Measurements from ENCODE around the gene LSAMP.

The LSAMP gene

GRCh38 chr3:116445311-116445841, at the start of gene LSAMP:
LSAMP (minus strand) TSS chr3:116445487.
- H3K27me3 Mint-ChIP-seq = peaks cover 5% of the 10 kb centered on the region
- no peaks in the 10 kb centered on the region for H3K36me3 Mint-ChIP-seq
- no peaks in the 10 kb centered on the region for H3K4me1 Mint-ChIP-seq
- H3K9me3 Mint-ChIP-seq = no peaks in the 10 kb centered on the region
- H3K27ac Mint-ChIP-seq = no peak within 1 kb of the TSS
- H3K4me3 Mint-ChIP-seq = no peak within 1 kb of the TSS

- no peaks in the 10 kb centered on the region for H3K27me3 Mint-ChIP-seq
- no peaks in the 10 kb centered on the region for H3K36me3 Mint-ChIP-seq
- no peaks in the 10 kb centered on the region for H3K4me1 Mint-ChIP-seq
- H3K9me3 Mint-ChIP-seq = peaks cover under 1% of the 10 kb centered on the region
- no peak overlapping the region for H3K4me3 Mint-ChIP-seq
- H3K27ac Mint-ChIP-seq = no peak overlapping the region
Observed at GRCh38 chr3:116492379-116492778, 47.1 kb upstream of the LSAMP start.

- H3K36me3 Mint-ChIP-seq = no peaks in the 10 kb centered on the region
- H3K27me3 Mint-ChIP-seq = no peaks in the 10 kb centered on the region
- no peak overlapping the region for H3K4me3 Mint-ChIP-seq
- H3K9me3 Mint-ChIP-seq = peaks cover 17% of the 10 kb centered on the region
- H3K4me1 Mint-ChIP-seq = no peaks in the 10 kb centered on the region
- no peak overlapping the region for H3K27ac Mint-ChIP-seq
Observed at GRCh38 chr3:116483135-116483534, 37.8 kb upstream of the LSAMP start.

DNA sequence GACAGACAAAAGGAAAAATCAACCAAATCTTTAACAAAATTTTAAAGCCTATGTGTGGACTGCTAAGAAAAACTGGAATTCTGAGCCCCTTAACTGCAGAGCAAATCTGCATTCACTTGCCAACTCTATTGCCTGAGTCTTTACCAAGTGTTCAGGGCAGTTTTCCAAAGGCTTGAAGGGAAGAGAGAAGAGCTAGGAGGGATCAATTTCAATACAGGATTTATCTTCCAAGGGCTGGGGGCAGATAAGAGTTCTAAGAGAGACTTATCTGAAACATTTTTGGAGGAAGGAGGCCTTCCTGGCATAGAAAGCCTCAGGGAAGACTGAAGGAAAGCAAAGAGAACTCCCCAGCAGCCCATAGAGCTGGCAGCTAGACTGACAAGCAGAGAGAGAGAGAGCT, 31.4 kb upstream of the LSAMP start:
- Mint-ChIP-seq H3K4me1 (no peaks in the 10 kb centered on the region), H3K27ac (no peak overlapping the region), H3K27me3 (no peaks in the 10 kb centered on the region), H3K4me3 (no peak overlapping the region), H3K36me3 (no peaks in the 10 kb centered on the region), H3K9me3 (peaks cover 20% of the 10 kb centered on the region)

GRCh38 chr3:116474801-116475200, 29.5 kb upstream of the LSAMP start:
- Mint-ChIP-seq H3K27ac (no peak overlapping the region), H3K4me3 (no peak overlapping the region), H3K36me3 (no peaks in the 10 kb centered on the region), H3K27me3 (no peaks in the 10 kb centered on the region), H3K9me3 (peaks cover 16% of the 10 kb centered on the region), H3K4me1 (no peaks in the 10 kb centered on the region)

GRCh38 chr3:116474032-116474780, 28.9 kb upstream of the LSAMP start:
- Mint-ChIP-seq H3K4me1 (no peaks in the 10 kb centered on the region), H3K27ac (no peak overlapping the region), H3K9me3 (peaks cover 16% of the 10 kb centered on the region), H3K4me3 (no peak overlapping the region), H3K27me3 (no peaks in the 10 kb centered on the region), H3K36me3 (no peaks in the 10 kb centered on the region)

GRCh38 chr3:116473602-116474001, 28.3 kb upstream of the LSAMP start:
- H3K27me3 Mint-ChIP-seq = no peaks in the 10 kb centered on the region
- H3K27ac Mint-ChIP-seq = no peak overlapping the region
- H3K4me1 Mint-ChIP-seq = no peaks in the 10 kb centered on the region
- H3K9me3 Mint-ChIP-seq = peaks cover 16% of the 10 kb centered on the region
- no peaks in the 10 kb centered on the region for H3K36me3 Mint-ChIP-seq
- H3K4me3 Mint-ChIP-seq = no peak overlapping the region

GRCh38 chr3:116470605-116471197, 25.4 kb upstream of the LSAMP start:
- H3K4me1 Mint-ChIP-seq = no peaks in the 10 kb centered on the region
- H3K27ac Mint-ChIP-seq = no peak overlapping the region
- H3K27me3 Mint-ChIP-seq = no peaks in the 10 kb centered on the region
- H3K36me3 Mint-ChIP-seq = no peaks in the 10 kb centered on the region
- no peak overlapping the region for H3K4me3 Mint-ChIP-seq
- peaks cover 5% of the 10 kb centered on the region for H3K9me3 Mint-ChIP-seq

DNA sequence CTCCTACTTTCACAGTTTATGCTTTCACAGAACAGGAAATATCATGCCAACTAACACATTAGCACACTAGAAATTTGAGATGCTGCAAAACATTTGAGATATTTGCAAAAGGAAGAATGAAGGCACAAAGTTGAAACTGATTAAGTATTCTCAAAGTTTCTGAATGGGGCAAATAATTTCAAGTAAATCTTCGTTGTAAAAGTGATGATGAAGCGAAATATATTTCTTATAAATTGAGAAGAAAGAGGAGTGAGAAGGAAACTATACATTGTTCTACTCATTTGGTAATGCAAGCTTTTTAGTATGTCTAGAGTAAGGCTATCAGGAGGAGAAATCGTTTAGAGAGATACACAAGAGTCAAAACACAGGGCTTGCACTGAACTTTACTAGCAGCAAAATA, 24.3 kb upstream of the LSAMP start:
- H3K36me3 Mint-ChIP-seq = no peaks in the 10 kb centered on the region
- no peak overlapping the region for H3K27ac Mint-ChIP-seq
- H3K4me1 Mint-ChIP-seq = no peaks in the 10 kb centered on the region
- H3K9me3 Mint-ChIP-seq = no peaks in the 10 kb centered on the region
- H3K4me3 Mint-ChIP-seq = no peak overlapping the region
- no peaks in the 10 kb centered on the region for H3K27me3 Mint-ChIP-seq

- H3K27me3 Mint-ChIP-seq = no peaks in the 10 kb centered on the region
- H3K4me3 Mint-ChIP-seq = no peak overlapping the region
- no peaks in the 10 kb centered on the region for H3K4me1 Mint-ChIP-seq
- no peak overlapping the region for H3K27ac Mint-ChIP-seq
- H3K9me3 Mint-ChIP-seq = no peaks in the 10 kb centered on the region
- H3K36me3 Mint-ChIP-seq = no peaks in the 10 kb centered on the region
Observed at GRCh38 chr3:116464276-116464798, 19.1 kb upstream of the LSAMP start.

DNA sequence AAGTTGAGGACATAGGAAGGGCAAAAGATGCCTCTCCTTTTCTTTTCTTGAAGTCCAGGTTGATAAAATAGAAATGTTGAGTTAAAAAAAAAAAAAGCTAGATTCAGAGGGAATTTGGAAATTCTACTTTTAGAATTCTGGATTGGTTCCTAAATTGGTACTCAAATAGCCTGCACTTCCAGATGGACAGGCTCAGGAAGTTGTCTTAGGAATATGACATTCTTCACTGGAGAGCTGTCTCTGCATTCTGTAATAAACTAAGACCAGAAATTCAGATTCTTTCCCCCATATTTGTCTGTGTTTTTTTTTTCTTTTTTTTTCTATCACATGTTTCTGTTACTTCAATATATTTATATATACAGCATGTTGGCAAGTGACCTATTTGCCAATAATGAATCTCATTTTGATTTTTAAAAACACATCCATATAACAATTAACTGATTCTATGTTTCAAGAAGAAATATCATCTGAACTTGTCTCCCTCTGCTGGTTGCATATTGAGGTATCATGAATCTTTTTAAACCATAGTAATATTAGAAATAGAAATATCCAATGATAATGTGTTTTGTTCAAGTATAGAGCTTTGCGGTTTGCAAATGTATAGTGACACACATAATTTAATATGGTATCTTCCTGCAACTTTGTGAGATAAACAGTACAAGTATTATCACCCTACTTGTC, 8.5 kb upstream of the LSAMP start:
- Mint-ChIP-seq H3K9me3 (peaks cover 5% of the 10 kb centered on the region), H3K4me3 (no peak overlapping the region), H3K4me1 (no peaks in the 10 kb centered on the region), H3K27ac (no peak overlapping the region), H3K27me3 (no peaks in the 10 kb centered on the region), H3K36me3 (no peaks in the 10 kb centered on the region)

DNA sequence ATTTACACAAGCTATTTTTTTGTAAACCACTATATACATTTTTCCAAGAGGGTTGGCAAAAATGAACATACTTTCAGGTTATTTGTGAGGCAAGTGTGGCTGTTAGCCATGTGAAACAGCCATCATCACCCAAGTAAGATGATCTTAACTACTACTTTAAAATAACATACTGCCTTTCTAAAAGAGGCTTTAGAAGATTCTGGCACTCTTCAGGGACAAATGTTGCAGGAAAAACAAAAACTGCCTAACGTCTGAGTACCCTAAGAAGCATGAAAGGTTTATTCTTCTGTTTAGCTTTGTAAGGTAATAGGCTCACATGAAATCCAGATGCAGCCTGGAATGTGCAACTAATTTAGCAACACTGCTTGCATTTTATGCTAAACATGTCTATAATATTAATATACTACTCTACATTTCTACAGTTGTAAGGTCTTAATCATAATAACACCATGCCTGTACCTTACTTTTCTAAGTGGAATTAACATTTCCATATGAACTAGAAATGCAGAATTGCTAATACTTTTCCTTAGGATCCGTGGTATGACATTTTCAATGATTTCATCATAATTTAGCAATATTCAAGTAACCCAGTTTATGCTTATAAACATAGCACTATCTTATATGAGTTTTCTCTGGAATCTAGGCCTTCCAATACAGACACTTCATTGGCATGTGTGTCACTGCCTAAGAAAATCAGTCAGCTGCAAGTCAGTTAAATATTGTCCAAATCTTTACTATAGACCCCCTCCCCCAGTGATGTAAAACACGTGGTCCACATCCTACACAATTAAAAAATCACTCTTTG, 4.5 kb upstream of the LSAMP start:
- Mint-ChIP-seq H3K4me3 (no peak overlapping the region), H3K4me1 (no peaks in the 10 kb centered on the region), H3K27ac (no peak overlapping the region), H3K9me3 (peaks cover under 1% of the 10 kb centered on the region), H3K36me3 (no peaks in the 10 kb centered on the region), H3K27me3 (peaks cover 5% of the 10 kb centered on the region)

DNA sequence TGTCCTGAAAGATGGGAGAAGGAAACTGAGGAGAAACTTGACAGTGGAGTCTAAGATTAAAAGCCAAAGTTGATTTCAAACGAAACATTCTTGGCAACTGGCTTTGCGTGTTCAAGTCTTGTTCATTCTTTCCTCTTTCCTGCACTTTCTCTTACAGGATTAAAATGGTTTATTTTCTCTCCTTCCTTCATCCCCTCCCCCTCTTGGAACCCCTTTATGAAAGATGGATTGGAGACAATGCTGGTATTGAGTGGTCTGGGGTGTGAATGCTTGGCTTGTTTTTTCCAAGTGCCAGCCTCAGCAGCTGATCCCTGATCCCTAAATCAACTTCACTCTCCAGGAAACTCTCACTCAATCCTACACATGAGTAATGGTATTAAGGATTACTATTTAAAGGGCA, 703 bp upstream of the LSAMP start:
- no peaks in the 10 kb centered on the region for H3K4me1 Mint-ChIP-seq
- H3K36me3 Mint-ChIP-seq = no peaks in the 10 kb centered on the region
- no peak overlapping the region for H3K4me3 Mint-ChIP-seq
- H3K9me3 Mint-ChIP-seq = no peaks in the 10 kb centered on the region
- no peak overlapping the region for H3K27ac Mint-ChIP-seq
- H3K27me3 Mint-ChIP-seq = peaks cover 5% of the 10 kb centered on the region

DNA sequence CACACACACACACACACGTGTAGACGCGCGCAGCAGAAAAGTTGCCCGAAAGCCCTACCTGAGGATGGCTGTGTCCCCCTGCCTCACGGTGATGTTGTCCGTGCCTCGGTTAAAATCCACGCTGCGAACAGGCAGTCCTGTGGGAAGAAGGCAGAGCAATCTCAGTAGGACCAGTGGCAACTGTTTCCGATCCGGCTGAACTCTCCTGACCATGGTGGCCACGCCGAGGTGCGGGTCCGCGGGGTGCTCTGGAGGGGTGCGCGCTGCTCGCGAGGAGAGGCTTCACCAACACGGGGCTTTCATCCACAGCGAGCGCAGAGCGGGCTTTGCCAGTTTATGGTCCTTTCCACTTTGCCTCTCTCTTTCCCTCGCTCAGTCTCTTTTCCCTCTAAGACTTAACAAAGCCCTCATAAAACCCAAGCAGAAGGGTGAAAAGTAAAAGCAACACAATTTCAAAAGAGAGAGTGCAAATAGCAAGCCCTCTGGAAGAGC, 422 bp downstream of the LSAMP start:
- H3K4me1 Mint-ChIP-seq = no peaks in the 10 kb centered on the region
- no peaks in the 10 kb centered on the region for H3K36me3 Mint-ChIP-seq
- H3K4me3 Mint-ChIP-seq = no peak overlapping the region
- peaks cover 5% of the 10 kb centered on the region for H3K27me3 Mint-ChIP-seq
- no peak overlapping the region for H3K27ac Mint-ChIP-seq
- no peaks in the 10 kb centered on the region for H3K9me3 Mint-ChIP-seq

DNA sequence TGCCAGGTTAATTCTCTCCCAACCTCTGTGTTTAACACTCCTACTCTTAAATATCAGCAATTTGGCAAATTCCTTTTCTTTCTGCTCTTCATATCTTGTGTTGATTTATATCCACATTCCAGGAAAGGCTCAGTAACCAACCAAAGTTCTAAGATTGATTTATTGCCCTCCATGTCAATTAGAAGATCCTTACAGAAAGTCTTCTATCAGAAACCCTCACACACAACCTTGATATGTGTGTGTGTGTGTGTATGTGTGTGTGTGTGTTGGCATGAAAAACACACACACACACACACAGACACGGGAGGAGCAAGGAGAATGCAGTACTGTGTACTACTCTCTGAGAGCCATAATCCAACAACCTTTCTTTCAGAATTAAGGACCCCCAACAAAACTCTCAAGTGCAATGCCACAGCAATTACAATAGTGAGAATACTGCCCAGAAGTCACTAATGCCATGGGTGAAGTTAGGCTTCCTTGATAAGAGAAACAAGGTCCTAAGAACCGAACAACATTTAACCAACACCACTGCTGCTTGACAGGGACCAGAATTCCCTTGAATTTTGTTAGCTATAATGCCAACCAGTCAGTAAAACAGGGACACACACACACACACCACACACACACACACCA, 1.1 kb downstream of the LSAMP start:
- peaks cover 5% of the 10 kb centered on the region for H3K27me3 Mint-ChIP-seq
- no peak overlapping the region for H3K4me3 Mint-ChIP-seq
- no peaks in the 10 kb centered on the region for H3K4me1 Mint-ChIP-seq
- no peak overlapping the region for H3K27ac Mint-ChIP-seq
- no peaks in the 10 kb centered on the region for H3K36me3 Mint-ChIP-seq
- no peaks in the 10 kb centered on the region for H3K9me3 Mint-ChIP-seq
